Right lobe of liver (tissue), 4 donors: ENCODE results near the gene C2CD2L.
A peak's percentile ranks its signal among the peaks of the same experiment; 100 is the strongest.

Experiments
- CTCF ChIP-seq, 4 donors: fragments of 200-600 bp in 3 of 4; fragments of 450-650 bp in 1 of 4; IDR thresholded peaks; one replicate each; pipeline versions ENCODE4 v1.5.1 to v1.8.0; 2016 to 2022; ENCODE audit warnings: antibody characterized with exemption in 4 of 4, mild to moderate bottlenecking in 2 of 4
- POLR2A ChIP-seq: fragments of 450-650 bp; IDR thresholded peaks from one replicate; pipeline ENCODE4 v1.6.1; 2017; ENCODE audit warnings: antibody characterized with exemption, mild to moderate bottlenecking
- donor health status: DM: no; HTN: no; CAD: no.
- donor health status: DM: no; HTN: no; CAD: no.
- donor health status: DM: no; HTN: yes; CAD: no.

- TF ChIP-seq CTCF (IDR thresholded peaks at IDR 0.05) (peak in 3 of 4 donors; percentile 41 to 49 (median 41)), POLR2A (no peak)
These were observed 27.3 kb downstream of the C2CD2L start for GRCh38 chr11:119134389-119134978.
